Measurements from ENCODE around the gene CDKL5.

GRCh38 chrX:18650662-18651061 lies 225.3 kb downstream of the CDKL5 start:
- TF ChIP-seq CTCF (IDR thresholded peaks at IDR 0.05) = no peak
- no peak for TF ChIP-seq ZFX (IDR thresholded peaks at IDR 0.05; ENCODE audit: borderline replicate concordance)
